Prostate gland (tissue), 2 donors: ENCODE measurements around the gene ZNF77. TPM values are rescaled to one million over a fixed set of nuclear protein-coding genes. Genes with fewer than 3 reads are reported as not detected.
"Not testable (repeated sequence)": the region's sequence is repeated elsewhere in the genome, so short reads cannot be mapped to it uniquely, and the experiment has no call there.

Experiments
- DNase-seq: peaks from one replicate; pipeline ENCODE4 v3.0.0-alpha.2; 2019; ENCODE audit warnings: low spot score
- H3K27ac ChIP-seq, 2 donors: fragments of 200-600 bp; sonication (generic); 2 replicates each; pipeline ENCODE4 v1.5.1; 2017 to 2019
- H3K27me3 ChIP-seq: fragments of 200-600 bp; sonication (generic); replicated peaks from 2 replicates; pipeline ENCODE4 v1.5.1; 2019; ENCODE audit not compliant: insufficient read depth
- H3K36me3 ChIP-seq, 2 donors: fragments of 200-600 bp; sonication (generic); 1 replicate in 1 of 2; 2 replicates in 1 of 2; pipeline versions ENCODE4 v1.5.1 to v1.8.1; 2017 to 2019
- H3K4me1 ChIP-seq: fragments of 200-600 bp; sonication (generic); replicated peaks from 2 replicates; pipeline ENCODE4 v1.5.1; 2019
- H3K4me3 ChIP-seq, 2 donors: fragments of 200-600 bp; sonication (generic); 2 replicates each; pipeline ENCODE4 v1.5.1; 2017 to 2019
- H3K9me3 ChIP-seq: fragments of 200-600 bp; sonication (generic); 2 replicates; pipeline ENCODE4 v1.5.1; 2017
- POLR2A ChIP-seq: fragments of 450-650 bp; IDR thresholded peaks from one replicate; pipeline ENCODE4 v1.6.1; 2016; ENCODE audit warnings: antibody characterized with exemption, mild to moderate bottlenecking
- POLR2AphosphoS5 ChIP-seq: sonication (generic); formaldehyde crosslinking; IDR thresholded peaks from one replicate; pipeline ENCODE4 v1.6.1; 2017; ENCODE audit warnings: antibody characterized with exemption
- WGBS: methylation state at CpG from one replicate; pipeline ENCODE4 v1.1.5; 2018; 5-methylcytosine and 5-hydroxymethylcytosine counted together
- intact Hi-C: fragments of 100-400 bp; cut with DNase I; formaldehyde crosslinking; loops from one replicate; pipeline ENCODE4 v1.14.2; 2022
- total RNA-seq, 2 donors: library from RNA; depleted of rRNA; stranded (reverse); fragments of >200 nt; gene quantifications; one replicate each; pipeline ENCODE4 v1.1.0, GENCODE V29; 2016
- TF ChIP-seq, protein P1 (sequence below), 4 experiments: fragments of 200-600 bp in 2 of 4; fragments of 450-650 bp in 2 of 4; sonication (generic) in 2 of 4; IDR thresholded peaks; 1 replicate in 3 of 4; 2 replicates in 1 of 4; pipeline ENCODE4 v1.5.1; 2016 to 2019; ENCODE audit warnings: antibody characterized with exemption in 4 of 4, mild to moderate bottlenecking in 2 of 4, moderate library complexity in 2 of 4

Gene ZNF77
- total RNA-seq, 2 donors from 2014 or later: 2.8 to 6.6 TPM

DNA sequence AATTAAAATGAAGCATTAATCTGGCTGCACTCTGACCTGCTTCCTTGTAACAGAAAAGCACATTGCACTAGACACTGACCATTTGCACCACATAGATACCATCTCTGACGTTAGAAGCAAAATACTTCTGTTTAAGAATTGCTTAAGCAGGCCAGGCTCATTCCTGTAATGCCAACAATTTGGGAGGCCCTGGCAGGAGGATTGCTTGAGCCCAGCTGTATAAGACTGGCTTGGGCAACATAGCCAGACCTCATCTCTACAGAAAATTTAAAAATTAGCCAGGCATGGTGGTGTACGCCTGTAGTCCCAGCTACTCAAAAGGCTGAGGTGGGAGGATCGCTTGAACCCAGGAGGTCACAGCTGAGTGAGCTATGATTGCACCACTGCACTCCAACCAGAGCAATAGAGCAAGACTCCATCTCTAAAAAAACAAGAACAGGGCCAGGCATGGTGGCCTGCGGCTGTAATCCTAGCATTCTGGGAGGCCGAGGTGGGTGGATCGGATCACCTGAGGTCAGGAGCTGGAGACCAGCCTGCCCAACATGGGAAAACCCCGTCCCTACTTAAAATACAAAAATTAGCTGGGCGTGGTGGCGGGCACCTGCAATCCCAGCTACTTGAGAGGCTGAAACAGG, 25.5 kb upstream of the ZNF77 start:
- no peak overlapping the region for H3K27ac ChIP-seq
- DNase-seq: no peak
- TF ChIP-seq, protein P1, sequence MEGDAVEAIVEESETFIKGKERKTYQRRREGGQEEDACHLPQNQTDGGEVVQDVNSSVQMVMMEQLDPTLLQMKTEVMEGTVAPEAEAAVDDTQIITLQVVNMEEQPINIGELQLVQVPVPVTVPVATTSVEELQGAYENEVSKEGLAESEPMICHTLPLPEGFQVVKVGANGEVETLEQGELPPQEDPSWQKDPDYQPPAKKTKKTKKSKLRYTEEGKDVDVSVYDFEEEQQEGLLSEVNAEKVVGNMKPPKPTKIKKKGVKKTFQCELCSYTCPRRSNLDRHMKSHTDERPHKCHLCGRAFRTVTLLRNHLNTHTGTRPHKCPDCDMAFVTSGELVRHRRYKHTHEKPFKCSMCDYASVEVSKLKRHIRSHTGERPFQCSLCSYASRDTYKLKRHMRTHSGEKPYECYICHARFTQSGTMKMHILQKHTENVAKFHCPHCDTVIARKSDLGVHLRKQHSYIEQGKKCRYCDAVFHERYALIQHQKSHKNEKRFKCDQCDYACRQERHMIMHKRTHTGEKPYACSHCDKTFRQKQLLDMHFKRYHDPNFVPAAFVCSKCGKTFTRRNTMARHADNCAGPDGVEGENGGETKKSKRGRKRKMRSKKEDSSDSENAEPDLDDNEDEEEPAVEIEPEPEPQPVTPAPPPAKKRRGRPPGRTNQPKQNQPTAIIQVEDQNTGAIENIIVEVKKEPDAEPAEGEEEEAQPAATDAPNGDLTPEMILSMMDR (IDR thresholded peaks at IDR 0.05): no peak
- TF ChIP-seq POLR2A (no peak), POLR2AphosphoS5 (no peak)
- H3K4me1 ChIP-seq: no peaks in the 10 kb centered on the region
- intact Hi-C loops: no loop called here
- 87% methylated on average over 9 of the region's 9 CpGs for WGBS
- H3K4me3 ChIP-seq: no peak overlapping the region
- H3K27me3 ChIP-seq: no peaks in the 10 kb centered on the region
- no peaks in the 10 kb centered on the region for H3K9me3 ChIP-seq
- H3K36me3 ChIP-seq: no peaks in the 10 kb centered on the region

DNA sequence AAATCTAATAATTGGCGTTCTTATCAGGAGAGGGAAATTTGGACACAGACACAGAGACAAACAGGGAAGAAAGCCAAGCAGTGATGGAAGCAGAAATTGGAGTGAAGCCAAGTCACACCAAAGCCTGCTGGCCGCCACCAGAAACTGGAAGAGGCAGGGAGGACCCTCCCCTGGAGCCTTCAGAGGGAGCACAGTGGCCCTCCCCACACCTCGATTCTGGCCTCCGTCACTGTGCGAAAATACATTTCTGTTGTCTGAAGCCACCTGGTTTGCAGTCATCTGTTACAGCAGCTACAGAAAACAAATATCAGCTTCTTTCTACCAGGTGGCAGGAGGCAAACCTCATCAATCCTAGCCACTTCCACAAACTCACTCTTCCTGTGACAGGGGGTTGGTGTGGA, 24.3 kb upstream of the ZNF77 start:
- Histone ChIP-seq H3K36me3 (no peaks in the 10 kb centered on the region), H3K27ac (peak overlapping the region; percentile 47 to 66), H3K9me3 (no peaks in the 10 kb centered on the region), H3K4me1 (no peaks in the 10 kb centered on the region), H3K4me3 (no peak overlapping the region), H3K27me3 (no peaks in the 10 kb centered on the region)
- TF ChIP-seq POLR2A (no peak), POLR2AphosphoS5 (peak; percentile 53)
- TF ChIP-seq, protein P1 (IDR thresholded peaks at IDR 0.05): peak in 1 of 4 experiments; percentile 18
- 7% methylated on average over 5 of the region's 5 CpGs for WGBS
- peak; percentile 45 for DNase-seq
- intact Hi-C loops: loop anchor here (10.0 kb wide), 1 partner anchor 136 kb away; no protein-coding TSS in a partner anchor

DNA sequence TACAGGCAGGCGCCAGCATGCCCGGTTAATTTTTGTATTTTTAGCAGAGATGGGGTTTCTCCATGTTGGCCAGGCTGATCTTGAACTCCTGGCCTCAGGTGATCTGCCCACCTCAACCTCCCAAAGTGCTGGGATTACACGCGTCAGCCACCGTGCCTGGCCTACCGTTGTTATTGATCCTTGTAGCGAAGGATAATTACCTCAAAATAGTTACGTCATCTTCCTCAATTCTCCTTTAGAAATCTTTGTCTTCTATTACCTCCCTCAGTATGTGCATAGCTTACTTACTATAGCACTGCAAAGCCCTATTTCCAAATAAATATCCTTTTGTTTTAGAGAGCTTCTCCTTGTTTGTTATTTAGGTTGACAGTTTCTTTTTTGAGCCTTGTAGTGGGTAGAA, 23.2 kb upstream of the ZNF77 start:
- WGBS: 85% methylated on average over 8 of the region's 8 CpGs
- TF ChIP-seq, protein P1 (IDR thresholded peaks at IDR 0.05): no peak
- Histone ChIP-seq H3K36me3 (no peaks in the 10 kb centered on the region), H3K4me3 (no peak overlapping the region), H3K4me1 (no peaks in the 10 kb centered on the region), H3K27me3 (no peaks in the 10 kb centered on the region), H3K9me3 (no peaks in the 10 kb centered on the region), H3K27ac (no peak overlapping the region)
- intact Hi-C loops: loop anchor here (10.0 kb wide), 1 partner anchor 137 kb away; no protein-coding TSS in a partner anchor
- DNase-seq: no peak

GRCh38 chr19:2964874-2965273, 20.1 kb upstream of the ZNF77 start:
- intact Hi-C loops: loop anchor here (5.0 to 10.0 kb wide), 2 partner anchors 140 to 197 kb away; no protein-coding TSS in a partner anchor
- H3K36me3 ChIP-seq: no peaks in the 10 kb centered on the region
- 90% methylated on average over 5 of the region's 5 CpGs for WGBS
- no peak overlapping the region for H3K27ac ChIP-seq
- no peaks in the 10 kb centered on the region for H3K9me3 ChIP-seq
- no peaks in the 10 kb centered on the region for H3K27me3 ChIP-seq
- DNase-seq: no peak
- no peak for TF ChIP-seq POLR2A
- TF ChIP-seq POLR2AphosphoS5: no peak
- TF ChIP-seq, protein P1 (IDR thresholded peaks at IDR 0.05): no peak
- H3K4me3 ChIP-seq: no peak overlapping the region
- H3K4me1 ChIP-seq: no peaks in the 10 kb centered on the region

- not testable (repeated sequence) for DNase-seq, H3K36me3 ChIP-seq, H3K27me3 ChIP-seq, H3K9me3 ChIP-seq, H3K27ac ChIP-seq, H3K4me1 ChIP-seq, H3K4me3 ChIP-seq
- 90% methylated on average over 12 of the region's 12 CpGs for WGBS
- intact Hi-C loops: loop anchor here (5.0 to 10.0 kb wide), 2 partner anchors 141 to 199 kb away; no protein-coding TSS in a partner anchor
Observed at GRCh38 chr19:2963631-2964030, 18.9 kb upstream of the ZNF77 start.
